HepG2 (cell line): ENCODE data around the gene SLC9A9. TPM values are rescaled to one million over a fixed set of nuclear protein-coding genes. Genes with fewer than 3 reads are reported as not detected.

Experiments
- ATAC-seq: fragments of 200-7000 bp; cut with Tn5 transposase; 3 replicates; pipeline ENCODE4 v1.9.1; 2020; ENCODE audit warnings: mild to moderate bottlenecking, moderate library complexity
- BruUV-seq: library from RNA; stranded (reverse); fragments of 400-500 nt; replicated peaks from 2 replicates; lab custom pipeline; 2021; lab: Mats Ljungman, UMichigan
- CTCF ChIA-PET: fragments of 300-600 bp; formaldehyde crosslinking; extraction: SDS; loops from one replicate; lab custom pipeline; 2021; ENCODE audit warnings: low total read pairs, inconsistent platforms, low intra/inter-chr PET ratio; lab: Yijun Ruan, JAX
- POLR2A ChIA-PET: fragments of 350-600 bp; sonication (Branson Sonifier 250); formaldehyde crosslinking; loops from one replicate; lab custom pipeline; 2020; ENCODE audit warnings: antibody characterized with exemption, inconsistent platforms; lab: Yijun Ruan, JAX
- DNase-seq: peaks from one replicate; pipeline ENCODE4 v3.0.0-alpha.2; 2015; ENCODE audit warnings: low spot score
- FAIRE-seq: peaks from 3 replicates; lab custom pipeline; 2011; peaks lifted over from hg19 to GRCh38; lab: Jason Lieb, UNC
- H2AFZ ChIP-seq: one replicate; pipeline ENCODE4 v1.6.1; 2011; ENCODE audit warnings: low read length, inconsistent platforms
- H3K27ac ChIP-seq: fragments of 300-600 bp; 3 replicates; pipeline ENCODE4 v1.8.0; 2011; ENCODE audit warnings: mixed run types, mild to moderate bottlenecking, mixed read lengths, low read length, inconsistent platforms; ENCODE audit not compliant: insufficient read depth; ENCODE audit errors: extremely low read length
- H3K27me3 ChIP-seq, 2 experiments: fragments of 200-600 bp in 1 of 2; 2 replicates in 1 of 2; 3 replicates in 1 of 2; pipeline versions ENCODE4 v1.6.0 to v1.8.0; 2011; ENCODE audit warnings: low read length in 2 of 2, mild to moderate bottlenecking in 2 of 2, moderate library complexity in 2 of 2, inconsistent platforms in 1 of 2; ENCODE audit not compliant: insufficient read depth in 2 of 2, control insufficient read depth in 1 of 2
- H3K36me3 ChIP-seq, 2 experiments: fragments of 200-600 bp in 1 of 2; replicated peaks in 1 of 2; 2 replicates in 1 of 2; 3 replicates in 1 of 2; pipeline versions ENCODE4 v1.5.1 to v1.8.0; 2011; ENCODE audit warnings: low read length in 2 of 2, inconsistent platforms in 1 of 2; ENCODE audit not compliant: insufficient read depth in 2 of 2, control insufficient read depth in 1 of 2
- H3K4me1 ChIP-seq: 2 replicates; pipeline ENCODE4 v1.5.1; 2012; ENCODE audit warnings: low read length, inconsistent platforms; ENCODE audit not compliant: insufficient read depth
- H3K4me2 ChIP-seq: 2 replicates; pipeline ENCODE4 v1.6.0; 2011; ENCODE audit warnings: low read depth, low read length, inconsistent platforms
- H3K4me3 ChIP-seq, 3 experiments: fragments of 200-600 bp in 1 of 3; sonication (generic), shearing (Covaris generic) in 1 of 3; replicated peaks in 1 of 3; 2 replicates each; pipeline ENCODE4 v1.5.1; 2011 to 2016; ENCODE audit warnings: low read length in 3 of 3, inconsistent platforms in 2 of 3, low read depth in 2 of 3, mild to moderate bottlenecking in 2 of 3, control low read depth in 1 of 3, mixed read lengths in 1 of 3; ENCODE audit not compliant: insufficient read depth in 1 of 3
- H3K79me2 ChIP-seq: one replicate; pipeline ENCODE4 v1.6.1; 2011; ENCODE audit warnings: low read length, inconsistent platforms; ENCODE audit not compliant: insufficient read depth
- H3K9ac ChIP-seq: 2 replicates; pipeline ENCODE4 v1.6.0; 2011; ENCODE audit warnings: mild to moderate bottlenecking, low read depth, low read length, inconsistent platforms; ENCODE audit not compliant: insufficient read depth
- H3K9me3 ChIP-seq: 2 replicates; pipeline ENCODE4 v1.5.1; 2012; ENCODE audit warnings: mild to moderate bottlenecking, low read length
- H4K20me1 ChIP-seq: 2 replicates; pipeline ENCODE4 v1.6.0; 2011; ENCODE audit warnings: inconsistent platforms, mild to moderate bottlenecking, low read length, moderate library complexity; ENCODE audit not compliant: insufficient read depth
- CREB1 ChIP-seq, 2 experiments: fragments of 450-650 bp in 1 of 2; IDR thresholded peaks; 2 replicates each; pipeline ENCODE4 v1.6.1; 2016 to 2017; ENCODE audit warnings: control low read depth in 1 of 2, mild to moderate bottlenecking in 1 of 2, missing compliant biosample characterization in 1 of 2, missing genetic modification characterization in 1 of 2
- HOXA7 ChIP-seq: sonication (generic); formaldehyde crosslinking; IDR thresholded peaks from 2 replicates; pipeline ENCODE4 v1.8.1; 2022; ENCODE audit warnings: mild to moderate bottlenecking, missing genetic modification reagents, moderate library complexity
- PRDM4 ChIP-seq: sonication (generic); formaldehyde crosslinking; IDR thresholded peaks from 2 replicates; pipeline ENCODE4 v1.9.0; 2021; ENCODE audit warnings: missing genetic modification reagents, borderline replicate concordance
- SMAD1 ChIP-seq: sonication (generic); formaldehyde crosslinking; IDR thresholded peaks from 2 replicates; pipeline ENCODE4 v1.4.0; 2020; ENCODE audit warnings: missing genetic modification reagents, low read depth, mild to moderate bottlenecking, borderline replicate concordance
- SYNCRIP ChIP-seq: fragments of 200-400 bp; formaldehyde crosslinking; IDR thresholded peaks from 2 replicates; pipeline ENCODE4 v1.6.1; 2018; ENCODE audit warnings: mild to moderate bottlenecking, low read depth, low read length; ENCODE audit not compliant: insufficient read depth
- ZBTB40 ChIP-seq, 2 experiments: fragments of 450-650 bp in 1 of 2; sonication (generic) in 1 of 2; formaldehyde crosslinking in 1 of 2; IDR thresholded peaks; 2 replicates each; pipeline versions ENCODE4 v1.6.1 to v1.8.0; 2016 to 2022; ENCODE audit warnings: antibody characterized with exemption in 1 of 2, mild to moderate bottlenecking in 1 of 2, missing genetic modification reagents in 1 of 2
- ZBTB7A ChIP-seq: sonication (generic); formaldehyde crosslinking; IDR thresholded peaks from 2 replicates; pipeline ENCODE4 v1.8.0; 2022; ENCODE audit warnings: mild to moderate bottlenecking, missing genetic modification reagents
- ZNF160 ChIP-seq: sonication (generic); formaldehyde crosslinking; IDR thresholded peaks from 2 replicates; pipeline ENCODE4 v1.8.0; 2022; ENCODE audit warnings: mild to moderate bottlenecking, inconsistent platforms, missing genetic modification reagents
- ZNF329 ChIP-seq: sonication (generic); formaldehyde crosslinking; IDR thresholded peaks from 2 replicates; pipeline ENCODE4 v1.9.0; 2021; ENCODE audit warnings: low read depth, mild to moderate bottlenecking, missing genetic modification reagents
- WGBS: methylation state at CpG from one replicate; pipeline ENCODE4 v1.1.6; 2017; ENCODE audit warnings: low lambda C conversion rate; 5-methylcytosine and 5-hydroxymethylcytosine counted together
- in situ Hi-C: cut with HindIII; loops from 2 replicates; pipeline ENCODE4 v1.10.0; 2017; ENCODE audit warnings: low pct_unique_long_range_greater_than_20kb; ENCODE audit not compliant: extremely low pct_ligation_motif_present
- intact Hi-C: fragments of 100-400 bp; cut with micrococcal nuclease; formaldehyde crosslinking; loops from one replicate; pipeline ENCODE4 v1.10.0; 2022; ENCODE audit not compliant: unreplicated experiment
- polyA plus RNA-seq, 8 experiments: library from polyadenylated mRNA; depleted of rRNA in 3 of 8; stranded (reverse) in 7 of 8; unstranded in 1 of 8; fragments of >200 nt; fragmentation: Illumina TruSeq in 4 of 8; extraction: Trizol in 4 of 8; gene quantifications; 2 replicates each; pipeline versions ENCODE4 v1.2.1 to v1.2.3, GENCODE V29; 2011 to 2016; ENCODE audit warnings: low read depth in 4 of 8, missing spikeins in 1 of 8, mixed read lengths in 1 of 8; ENCODE audit not compliant: insufficient read depth in 1 of 8
- total RNA-seq, 5 experiments: library from RNA; depleted of rRNA; stranded (reverse); fragments of >200 nt; fragmentation: Illumina TruSeq; extraction: Trizol; gene quantifications; 2 replicates each; pipeline ENCODE4 v1.2.3, GENCODE V29; 2016; ENCODE audit warnings: low read depth in 1 of 5

SLC9A9 gene
- total and polyA plus RNA-seq, 2 of the 13 experiments (the other 11 are each of a cell fraction or from before 2014, with no cell fraction given) = not detected

DNA sequence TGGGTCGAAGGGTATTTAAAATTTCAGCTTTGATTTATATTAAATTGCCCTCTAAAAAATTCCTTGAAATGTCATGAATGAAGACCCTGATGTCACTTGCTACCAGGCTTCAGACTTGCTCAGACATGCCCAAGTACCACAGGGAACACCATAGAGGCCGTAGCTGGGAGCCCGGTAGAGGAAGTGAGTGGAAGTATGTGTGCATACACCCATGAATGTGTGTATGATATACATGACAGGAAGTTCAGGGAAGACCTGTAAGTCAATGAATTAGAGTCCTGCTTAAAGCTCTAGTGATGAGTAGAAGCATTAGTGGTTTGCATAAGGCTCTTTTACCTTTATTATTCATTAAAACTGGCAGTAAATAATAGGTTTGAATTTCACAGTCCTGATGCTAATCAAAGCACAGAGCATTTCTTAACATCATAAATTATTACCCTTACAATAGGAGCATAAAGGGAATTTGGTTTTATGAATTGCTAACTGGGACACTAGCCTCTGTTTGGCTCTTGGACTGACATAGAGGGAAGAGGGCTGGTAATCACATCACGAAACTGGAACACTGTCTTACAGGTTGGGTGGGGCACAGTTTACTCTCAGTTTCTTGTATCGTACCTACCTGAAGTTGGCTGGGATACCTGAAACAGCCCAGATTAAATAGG is 584.3 kb downstream of the SLC9A9 start:
- POLR2A ChIA-PET = no interaction called here
- Histone ChIP-seq H3K27ac (no peak overlapping the region), H3K27me3 (no peaks in the 10 kb centered on the region; a peak in 1 of 5 replicates), H2AFZ (no peak overlapping the region), H3K36me3 (no peaks in the 10 kb centered on the region), H3K4me1 (no peaks in the 10 kb centered on the region), H4K20me1 (no peaks in the 10 kb centered on the region), H3K4me2 (no peak overlapping the region), H3K9me3 (no peaks in the 10 kb centered on the region), H3K9ac (no peak overlapping the region), H3K79me2 (no peaks in the 10 kb centered on the region), H3K4me3 (no peak overlapping the region)
- CTCF ChIA-PET = no interaction called here
- in situ Hi-C loops = no loop called here
- ATAC-seq (no peak), DNase-seq (no peak), FAIRE-seq (no peak)
- no TSS peak for BruUV-seq
- WGBS = 25% methylated on average over 5 of the region's 5 CpGs
- intact Hi-C loops = no loop called here
- TF ChIP-seq ZNF160 = no peak
- TF ChIP-seq SMAD1 (CRISPR knock-in tag) = no peak
- no peak for TF ChIP-seq ZNF329 (CRISPR knock-in tag)
- TF ChIP-seq SYNCRIP = no peak
- no peak for TF ChIP-seq ZBTB40 (IDR thresholded peaks at IDR 0.05)
- no peak for TF ChIP-seq ZBTB40 (CRISPR knock-in tag; IDR thresholded peaks at IDR 0.05)
- no peak for TF ChIP-seq ZBTB7A
- TF ChIP-seq HOXA7 (CRISPR knock-in tag) = no peak
- no peak for TF ChIP-seq PRDM4 (CRISPR knock-in tag)
- TF ChIP-seq CREB1 (IDR thresholded peaks at IDR 0.05) = no peak
- no peak for TF ChIP-seq CREB1 (CRISPR knock-in tag; IDR thresholded peaks at IDR 0.05)
